ENCODE data around the gene BRD1. TPM values are rescaled to one million over a fixed set of nuclear protein-coding genes. Genes with fewer than 3 reads are reported as not detected.
A peak's percentile ranks its signal among the peaks of the same experiment; 100 is the strongest.

BRD1 gene
- total and polyA plus RNA-seq, 5 donors from 2014 or later, result 2.0 to 133 (median 2.3) TPM

- H3K27me3 Mint-ChIP-seq, result peaks cover 5% of the 10 kb centered on the region
- peak overlapping the region in 3 of 4 donors; percentile 26 to 61 (median 52) for H3K4me3 Mint-ChIP-seq
- Histone ChIP-seq H3K27ac (ENCODE audit: insufficient read depth, low read length, poor library complexity, severe bottlenecking) (no peak overlapping the region), H3K27me3 (ENCODE audit: control insufficient read depth, insufficient read depth, low read length) (no peaks in the 10 kb centered on the region), H3K36me3 (ENCODE audit: control insufficient read depth, insufficient read depth, low read length) (no peaks in the 10 kb centered on the region), H3K4me1 (ENCODE audit: control insufficient read depth, insufficient read depth, low read length, poor library complexity, severe bottlenecking) (peaks cover 37% of the 10 kb centered on the region), H3K9me3 (ENCODE audit: control insufficient read depth in 2 of 2, low read length in 2 of 2) (no peaks in the 10 kb centered on the region), H3K4me3 (ENCODE audit: low read depth, low read length) (no peak overlapping the region)
- DNase-seq (no peak), ATAC-seq (ENCODE audit: low read depth in 2 of 2) (no peak)
- peaks cover 19 to 61% (median 43%) of the 10 kb centered on the region in 4 donors for H3K4me1 Mint-ChIP-seq
- H3K27ac Mint-ChIP-seq, result peak overlapping the region in 2 of 3 donors; percentile 15 to 43
- no peaks in the 10 kb centered on the region for H3K9me3 Mint-ChIP-seq
- peaks cover 6% of the 10 kb centered on the region for H3K36me3 Mint-ChIP-seq
Measured at GRCh38 chr22:49858827-49859226, 31.2 kb upstream of the BRD1 start.

- no peaks in the 10 kb centered on the region for H3K27me3 ChIP-seq (ENCODE audit: control insufficient read depth, insufficient read depth, low read length)
- peaks cover 5% of the 10 kb centered on the region for H3K27me3 Mint-ChIP-seq
- DNase-seq (no peak), ATAC-seq (ENCODE audit: low read depth in 2 of 2) (no peak)
- no peak overlapping the region for H3K27ac ChIP-seq (ENCODE audit: insufficient read depth, low read length, poor library complexity, severe bottlenecking)
- H3K36me3 Mint-ChIP-seq, result peaks cover 6% of the 10 kb centered on the region
- H3K4me3 Mint-ChIP-seq, result peak overlapping the region in 2 of 4 donors; percentile 53 to 75
- H3K36me3 ChIP-seq (ENCODE audit: control insufficient read depth, insufficient read depth, low read length), result no peaks in the 10 kb centered on the region
- peaks cover 43% of the 10 kb centered on the region for H3K4me1 ChIP-seq (ENCODE audit: control insufficient read depth, insufficient read depth, low read length, poor library complexity, severe bottlenecking)
- peak overlapping the region in 1 of 3 donors; percentile 80 for H3K27ac Mint-ChIP-seq
- H3K4me3 ChIP-seq (ENCODE audit: low read depth, low read length), result no peak overlapping the region
- H3K9me3 Mint-ChIP-seq, result no peaks in the 10 kb centered on the region
- peaks cover 25 to 58% (median 40%) of the 10 kb centered on the region in 4 donors for H3K4me1 Mint-ChIP-seq
- no peaks in the 10 kb centered on the region for H3K9me3 ChIP-seq (ENCODE audit: control insufficient read depth in 2 of 2, low read length in 2 of 2)
Measured at GRCh38 chr22:49856766-49857618, 29.3 kb upstream of the BRD1 start.

GRCh38 chr22:49856343-49856742 is 28.7 kb upstream of the BRD1 start:
- no peak overlapping the region for H3K4me3 ChIP-seq (ENCODE audit: low read depth, low read length)
- DNase-seq (no peak), ATAC-seq (ENCODE audit: low read depth in 2 of 2) (no peak)
- H3K4me1 Mint-ChIP-seq, result peaks cover 24 to 58% (median 40%) of the 10 kb centered on the region in 4 donors
- H3K36me3 ChIP-seq (ENCODE audit: control insufficient read depth, insufficient read depth, low read length), result no peaks in the 10 kb centered on the region
- H3K27me3 Mint-ChIP-seq, result peaks cover 5% of the 10 kb centered on the region
- no peaks in the 10 kb centered on the region for H3K27me3 ChIP-seq (ENCODE audit: control insufficient read depth, insufficient read depth, low read length)
- H3K9me3 Mint-ChIP-seq, result no peaks in the 10 kb centered on the region
- H3K4me3 Mint-ChIP-seq, result peak overlapping the region; percentile 95 to 99 (median 96)
- peaks cover 9% of the 10 kb centered on the region for H3K36me3 Mint-ChIP-seq
- H3K27ac ChIP-seq (ENCODE audit: insufficient read depth, low read length, poor library complexity, severe bottlenecking), result no peak overlapping the region
- H3K9me3 ChIP-seq (ENCODE audit: control insufficient read depth in 2 of 2, low read length in 2 of 2), result no peaks in the 10 kb centered on the region
- H3K27ac Mint-ChIP-seq, result peak overlapping the region in 1 of 3 donors; percentile 87
- peaks cover 42% of the 10 kb centered on the region for H3K4me1 ChIP-seq (ENCODE audit: control insufficient read depth, insufficient read depth, low read length, poor library complexity, severe bottlenecking)

DNA sequence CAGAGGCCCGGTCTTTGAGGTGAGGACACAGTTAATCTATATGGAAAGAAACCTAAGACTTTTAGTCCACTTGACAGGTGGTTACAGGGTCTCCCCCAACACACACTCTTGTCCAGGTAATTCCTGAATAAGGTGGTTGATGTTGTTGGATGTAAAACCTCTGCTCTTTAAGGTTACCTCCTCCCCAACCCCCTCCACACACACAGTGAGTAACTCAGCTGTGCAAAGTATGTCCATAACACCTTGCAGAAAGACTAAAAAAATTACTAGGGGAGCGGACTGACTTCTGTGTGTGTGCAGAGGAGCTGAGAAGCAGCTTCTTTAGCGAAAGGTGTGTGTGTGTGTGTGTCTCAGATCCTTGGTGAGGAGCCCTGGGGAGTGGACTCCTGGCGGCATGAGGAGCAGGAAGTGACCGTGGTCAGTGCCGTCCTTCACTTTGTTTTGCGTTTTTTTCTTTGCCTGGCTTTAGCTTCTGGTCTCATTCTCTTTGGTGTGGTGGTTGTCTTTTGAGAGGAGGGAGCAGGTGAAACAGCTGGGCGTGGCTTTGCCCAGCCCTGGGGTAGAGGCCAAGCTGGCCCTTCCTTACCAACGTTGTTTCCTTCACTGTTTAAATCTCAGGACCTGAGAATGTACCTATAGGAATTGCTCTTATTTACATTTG is 27.7 kb upstream of the BRD1 start:
- Histone ChIP-seq H3K36me3 (ENCODE audit: control insufficient read depth, insufficient read depth, low read length) (no peaks in the 10 kb centered on the region), H3K27ac (ENCODE audit: insufficient read depth, low read length, poor library complexity, severe bottlenecking) (peak overlapping the region; percentile 69), H3K4me1 (ENCODE audit: control insufficient read depth, insufficient read depth, low read length, poor library complexity, severe bottlenecking) (peaks cover 48% of the 10 kb centered on the region), H3K9me3 (ENCODE audit: control insufficient read depth in 2 of 2, low read length in 2 of 2) (no peaks in the 10 kb centered on the region), H3K27me3 (ENCODE audit: control insufficient read depth, insufficient read depth, low read length) (no peaks in the 10 kb centered on the region), H3K4me3 (ENCODE audit: low read depth, low read length) (peak overlapping the region; percentile 84)
- Mint-ChIP-seq H3K27me3 (peaks cover 11% of the 10 kb centered on the region), H3K27ac (peak overlapping the region; percentile 74 to 94 (median 87)), H3K4me3 (peak overlapping the region; percentile 95 to 99 (median 96)), H3K36me3 (peaks cover 9% of the 10 kb centered on the region), H3K9me3 (no peaks in the 10 kb centered on the region), H3K4me1 (peaks cover 22 to 67% (median 42%) of the 10 kb centered on the region in 4 donors)
- DNase-seq (peak in 1 of 3 donors; percentile 31), ATAC-seq (ENCODE audit: low read depth in 2 of 2) (no peak)

GRCh38 chr22:49853981-49854831 is 26.5 kb upstream of the BRD1 start:
- peaks cover 16% of the 10 kb centered on the region for H3K27me3 Mint-ChIP-seq

DNA sequence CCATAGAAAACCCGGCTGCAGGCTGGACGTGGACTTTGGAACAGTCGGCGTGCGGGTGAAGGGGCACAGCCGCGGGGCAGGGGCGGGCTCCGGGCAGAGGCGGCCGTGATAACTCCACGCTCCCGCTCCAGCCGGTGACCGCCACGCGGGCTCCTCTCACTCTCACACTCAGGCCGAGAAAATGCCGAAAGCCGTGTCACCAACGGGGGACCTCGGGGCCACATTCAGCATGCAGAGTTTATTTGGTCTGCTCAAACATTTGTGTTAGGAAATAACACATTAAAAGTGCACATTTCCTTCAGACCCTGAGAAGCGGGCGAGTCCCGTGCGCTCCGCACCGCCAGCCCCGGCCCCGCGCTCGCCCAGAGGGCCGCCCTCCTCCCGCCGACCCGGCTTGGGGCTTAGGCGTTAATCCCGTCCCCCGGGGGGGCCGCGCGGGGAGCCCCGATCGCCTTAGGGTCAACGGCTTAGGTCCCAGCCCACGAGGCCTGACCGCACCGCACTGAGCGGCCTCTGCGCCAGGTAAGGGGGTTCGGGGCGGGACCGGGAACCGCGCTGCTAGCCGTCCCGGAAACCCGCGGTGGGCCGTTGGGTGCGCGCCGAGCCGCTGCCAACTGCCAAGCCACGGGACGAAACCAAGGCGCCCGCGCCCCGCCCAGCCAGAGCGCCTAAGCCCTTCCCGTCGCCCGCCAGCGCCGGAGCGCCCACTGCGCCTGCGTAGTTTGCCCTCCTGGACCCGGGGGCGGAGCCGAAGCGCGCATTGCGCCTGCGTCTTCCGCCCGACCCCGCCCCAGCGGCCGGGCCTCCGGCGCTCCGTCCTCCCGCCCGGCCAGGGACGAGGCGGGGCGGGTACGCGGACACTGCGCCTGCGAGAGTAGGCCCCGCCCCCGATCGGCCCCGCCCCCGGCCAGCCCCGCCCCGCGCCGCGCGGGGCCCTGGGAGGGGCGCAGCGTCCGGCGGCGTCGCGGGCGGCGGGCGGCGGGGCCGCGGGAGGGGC is 25.5 kb upstream of the BRD1 start, which contains the start of gene ZBED4:
Gene ZBED4, plus strand, starts transcription at position 947 of the 997 bp plus-strand sequence. CDS start 29,819 bp downstream, outside the sequence.
- peaks cover 16% of the 10 kb centered on the region for H3K27me3 Mint-ChIP-seq
- Histone ChIP-seq H3K4me3 (ENCODE audit: low read depth, low read length) (peak within 1 kb of the TSS; percentile 84), H3K4me1 (ENCODE audit: control insufficient read depth, insufficient read depth, low read length, poor library complexity, severe bottlenecking) (peaks cover 62% of the 10 kb centered on the region), H3K27me3 (ENCODE audit: control insufficient read depth, insufficient read depth, low read length) (no peaks in the 10 kb centered on the region), H3K9me3 (ENCODE audit: control insufficient read depth in 2 of 2, low read length in 2 of 2) (no peaks in the 10 kb centered on the region), H3K36me3 (ENCODE audit: control insufficient read depth, insufficient read depth, low read length) (no peaks in the 10 kb centered on the region), H3K27ac (ENCODE audit: insufficient read depth, low read length, poor library complexity, severe bottlenecking) (peak within 1 kb of the TSS; percentile 83)
- peaks cover 19 to 57% (median 37%) of the 10 kb centered on the region in 4 donors for H3K4me1 Mint-ChIP-seq
- peak within 1 kb of the TSS; percentile 90 to 94 (median 93) for H3K27ac Mint-ChIP-seq
- ATAC-seq (ENCODE audit: low read depth in 2 of 2) (peak; percentile 81 to 83), DNase-seq (peak; percentile 96 to 98 (median 97))
- H3K4me3 Mint-ChIP-seq, result peak within 1 kb of the TSS; percentile 95 to 99 (median 96)
- H3K36me3 Mint-ChIP-seq, result peaks cover 3% of the 10 kb centered on the region
- peaks cover 0 to 2% (median 0%) of the 10 kb centered on the region in 7 donors for H3K9me3 Mint-ChIP-seq

More at GRCh38 chr22:49853981-49854831, 26.5 kb upstream of the BRD1 start:
- H3K4me1 ChIP-seq (ENCODE audit: control insufficient read depth, insufficient read depth, low read length, poor library complexity, severe bottlenecking), result peaks cover 57% of the 10 kb centered on the region
- peak in 1 of 3 donors; percentile 39 for DNase-seq
- Mint-ChIP-seq H3K4me1 (peaks cover 22 to 67% (median 43%) of the 10 kb centered on the region in 4 donors), H3K36me3 (peaks cover 7% of the 10 kb centered on the region), H3K4me3 (peak overlapping the region; percentile 95 to 99 (median 96)), H3K9me3 (peaks cover 0 to 2% (median 0%) of the 10 kb centered on the region in 7 donors), H3K27ac (peak overlapping the region; percentile 90 to 94 (median 93))
- peak overlapping the region; percentile 84 for H3K4me3 ChIP-seq (ENCODE audit: low read depth, low read length)
- H3K36me3 ChIP-seq (ENCODE audit: control insufficient read depth, insufficient read depth, low read length), result no peaks in the 10 kb centered on the region
- no peaks in the 10 kb centered on the region for H3K27me3 ChIP-seq (ENCODE audit: control insufficient read depth, insufficient read depth, low read length)
- ATAC-seq (ENCODE audit: low read depth in 2 of 2), result peak in 1 of 2 donors; percentile 5
- H3K9me3 ChIP-seq (ENCODE audit: control insufficient read depth in 2 of 2, low read length in 2 of 2), result no peaks in the 10 kb centered on the region
- H3K27ac ChIP-seq (ENCODE audit: insufficient read depth, low read length, poor library complexity, severe bottlenecking), result peak overlapping the region; percentile 69

Measured in CD4-positive, CD25-positive, alpha-beta regulatory T cell (primary cell).